Tibial artery (tissue), 4 donors: Measurements from ENCODE around the gene CCRL2.
"Not testable (repeated sequence)": the region's sequence is repeated elsewhere in the genome, so short reads cannot be mapped to it uniquely, and the experiment has no call there.

Experiments used
- DNase-seq, 2 donors: peaks; one replicate each; pipeline ENCODE4 v3.0.0-alpha.2; 2019
- H3K27ac ChIP-seq, 2 donors: fragments of 200-600 bp; sonication (generic) in 1 of 2; 1 replicate in 1 of 2; 2 replicates in 1 of 2; pipeline ENCODE4 v1.5.1; 2018 to 2019; ENCODE audit warnings: mild to moderate bottlenecking in 1 of 2
- H3K27me3 ChIP-seq, 2 donors: fragments of 200-600 bp; sonication (generic) in 1 of 2; one replicate each; pipeline versions ENCODE4 v1.5.1 to v1.6.0; 2016 to 2019
- H3K36me3 ChIP-seq, 3 donors: fragments of 200-600 bp; sonication (generic) in 2 of 3; one replicate each; pipeline ENCODE4 v1.5.1; 2016 to 2019; ENCODE audit warnings: mild to moderate bottlenecking in 2 of 3
- H3K4me1 ChIP-seq, 4 donors: fragments of 200-600 bp; sonication (generic) in 2 of 4; 1 replicate in 3 of 4; 2 replicates in 1 of 4; pipeline ENCODE4 v1.5.1; 2016 to 2019
- H3K4me3 ChIP-seq, 2 donors: fragments of 200-600 bp; sonication (generic) in 1 of 2; 1 replicate in 1 of 2; 2 replicates in 1 of 2; pipeline ENCODE4 v1.5.1; 2018 to 2019; ENCODE audit warnings: mild to moderate bottlenecking in 2 of 2
- H3K9me3 ChIP-seq, 3 donors: fragments of 200-600 bp; sonication (generic) in 1 of 3; one replicate each; pipeline ENCODE4 v1.5.1; 2016 to 2019
- intact Hi-C: fragments of 100-400 bp; cut with DNase I; formaldehyde crosslinking; loops from one replicate; pipeline ENCODE4 v1.15.0; 2023; ENCODE audit warnings: low total_unique reads
- TF ChIP-seq, protein P1 (sequence below), 2 experiments: fragments of 200-600 bp in 1 of 2; fragments of 450-650 bp in 1 of 2; IDR thresholded peaks; one replicate each; pipeline ENCODE4 v1.5.1; 2017 to 2019; ENCODE audit warnings: antibody characterized with exemption in 2 of 2, mild to moderate bottlenecking in 1 of 2, moderate library complexity in 1 of 2

The CCRL2 gene

DNA sequence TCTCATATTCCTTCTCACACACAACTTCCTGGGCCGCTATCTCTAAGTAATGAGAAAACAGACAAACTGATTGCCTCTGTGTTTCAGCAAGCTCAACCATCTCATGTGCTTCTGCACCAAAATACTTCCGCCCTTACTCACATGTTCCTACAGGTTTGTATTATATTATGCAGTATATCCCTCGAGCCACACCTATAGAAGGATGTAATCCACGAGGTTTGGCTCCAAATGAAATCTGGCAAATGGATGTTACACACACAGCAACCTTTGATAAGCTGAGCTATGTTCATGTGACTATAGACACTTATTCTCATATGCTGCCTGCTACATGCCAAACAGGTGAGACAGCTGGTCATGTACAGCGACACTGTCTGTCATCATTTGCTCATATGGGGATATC, 22.6 kb downstream of the CCRL2 start:
- no peaks in the 10 kb centered on the region for H3K36me3 ChIP-seq
- no peaks in the 10 kb centered on the region for H3K4me1 ChIP-seq
- no peak for DNase-seq
- no peaks in the 10 kb centered on the region for H3K9me3 ChIP-seq
- H3K4me3 ChIP-seq, result no peak overlapping the region
- intact Hi-C loops, result no loop called here
- no peak overlapping the region for H3K27ac ChIP-seq
- H3K27me3 ChIP-seq, result no peaks in the 10 kb centered on the region
- TF ChIP-seq, protein P1, sequence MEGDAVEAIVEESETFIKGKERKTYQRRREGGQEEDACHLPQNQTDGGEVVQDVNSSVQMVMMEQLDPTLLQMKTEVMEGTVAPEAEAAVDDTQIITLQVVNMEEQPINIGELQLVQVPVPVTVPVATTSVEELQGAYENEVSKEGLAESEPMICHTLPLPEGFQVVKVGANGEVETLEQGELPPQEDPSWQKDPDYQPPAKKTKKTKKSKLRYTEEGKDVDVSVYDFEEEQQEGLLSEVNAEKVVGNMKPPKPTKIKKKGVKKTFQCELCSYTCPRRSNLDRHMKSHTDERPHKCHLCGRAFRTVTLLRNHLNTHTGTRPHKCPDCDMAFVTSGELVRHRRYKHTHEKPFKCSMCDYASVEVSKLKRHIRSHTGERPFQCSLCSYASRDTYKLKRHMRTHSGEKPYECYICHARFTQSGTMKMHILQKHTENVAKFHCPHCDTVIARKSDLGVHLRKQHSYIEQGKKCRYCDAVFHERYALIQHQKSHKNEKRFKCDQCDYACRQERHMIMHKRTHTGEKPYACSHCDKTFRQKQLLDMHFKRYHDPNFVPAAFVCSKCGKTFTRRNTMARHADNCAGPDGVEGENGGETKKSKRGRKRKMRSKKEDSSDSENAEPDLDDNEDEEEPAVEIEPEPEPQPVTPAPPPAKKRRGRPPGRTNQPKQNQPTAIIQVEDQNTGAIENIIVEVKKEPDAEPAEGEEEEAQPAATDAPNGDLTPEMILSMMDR (IDR thresholded peaks at IDR 0.05), result no peak

DNA sequence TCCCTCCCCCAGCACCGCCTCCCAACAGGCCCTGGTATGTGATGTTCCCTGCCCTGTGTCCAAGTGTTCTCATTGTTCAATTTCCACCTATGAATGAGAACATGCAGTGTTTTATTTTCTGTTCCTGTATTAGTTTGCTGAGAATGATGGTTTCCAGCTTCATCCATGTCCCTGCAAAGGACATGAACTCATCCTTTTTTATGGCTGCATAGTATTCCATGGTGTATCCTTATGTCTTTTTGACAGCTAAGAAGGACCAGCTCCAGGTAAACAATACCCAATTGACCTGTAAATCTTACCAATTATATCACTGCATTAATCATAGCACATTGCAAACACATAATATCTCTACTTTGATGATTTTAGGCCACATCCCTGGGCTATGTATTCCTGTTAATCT, 23.8 kb downstream of the CCRL2 start:
- H3K27ac ChIP-seq, H3K9me3 ChIP-seq, DNase-seq, H3K27me3 ChIP-seq, H3K4me1 ChIP-seq, intact Hi-C loops, H3K4me3 ChIP-seq, H3K36me3 ChIP-seq: not testable (repeated sequence)

DNA sequence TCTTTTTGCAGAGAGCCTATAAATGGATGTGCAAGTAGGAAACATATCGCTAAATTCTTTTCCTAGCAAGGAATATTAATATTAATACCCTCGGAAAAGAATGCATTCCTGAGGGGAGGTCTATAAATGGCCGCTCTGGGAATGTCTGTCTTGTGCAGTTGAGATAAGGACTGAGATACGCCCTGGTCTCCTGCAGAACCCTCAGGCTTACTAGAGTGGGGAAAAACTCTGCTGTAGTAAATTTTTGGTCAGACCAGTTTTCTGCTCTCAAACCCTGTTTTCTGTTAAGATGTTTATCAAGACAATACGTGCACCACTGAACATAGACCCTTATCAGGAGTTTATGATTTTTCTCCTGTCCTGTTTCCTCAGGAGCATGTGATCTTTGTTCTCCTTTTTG, 24.8 kb downstream of the CCRL2 start:
- H3K36me3 ChIP-seq, intact Hi-C loops, DNase-seq, H3K27me3 ChIP-seq, H3K27ac ChIP-seq, H3K9me3 ChIP-seq, H3K4me3 ChIP-seq, H3K4me1 ChIP-seq: not testable (repeated sequence)

DNA sequence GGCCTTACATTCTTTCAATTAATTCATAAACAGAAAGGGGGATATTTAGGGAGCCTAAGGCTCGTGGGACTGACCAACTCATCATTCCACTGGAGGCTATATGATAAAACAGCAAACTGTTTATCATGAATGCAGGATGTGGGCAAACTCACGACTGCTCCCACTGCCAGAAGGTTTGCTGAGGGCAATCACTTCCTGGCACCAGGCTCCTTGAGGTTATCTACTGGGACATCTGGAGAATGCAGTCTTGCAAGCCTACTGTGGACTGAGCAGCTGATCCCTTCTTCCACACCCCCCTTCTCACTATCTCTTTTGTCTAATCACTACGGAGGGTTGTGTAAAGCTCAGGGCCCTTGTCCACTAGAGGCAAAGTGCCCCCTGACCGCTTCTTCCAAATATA, 26.1 kb downstream of the CCRL2 start:
- DNase-seq, H3K9me3 ChIP-seq, intact Hi-C loops, H3K4me3 ChIP-seq, H3K27ac ChIP-seq, H3K27me3 ChIP-seq, H3K36me3 ChIP-seq, H3K4me1 ChIP-seq: not testable (repeated sequence)

DNA sequence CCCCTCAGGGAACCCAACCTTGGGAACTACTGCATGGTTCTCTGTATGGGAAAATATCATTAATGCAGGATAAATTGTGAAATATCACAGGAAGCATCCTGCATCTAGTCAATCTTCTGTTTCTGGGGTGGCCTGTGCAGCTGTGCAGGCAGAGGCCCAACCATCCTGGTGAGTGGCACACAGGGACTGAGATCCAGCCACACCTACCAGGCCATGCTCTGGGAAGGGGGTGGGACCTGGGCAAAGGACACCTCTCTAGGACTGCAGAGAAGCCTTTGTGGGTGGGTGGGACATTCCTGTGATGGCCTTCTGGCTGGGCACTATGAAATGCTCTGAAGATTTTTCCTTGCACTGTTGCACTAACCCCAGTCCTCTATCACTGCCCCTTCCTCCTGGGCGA, 26.8 kb downstream of the CCRL2 start:
- Histone ChIP-seq H3K4me1 (no peaks in the 10 kb centered on the region), H3K27me3 (no peaks in the 10 kb centered on the region), H3K27ac (no peak overlapping the region), H3K36me3 (no peaks in the 10 kb centered on the region), H3K9me3 (no peaks in the 10 kb centered on the region), H3K4me3 (no peak overlapping the region)
- intact Hi-C loops, result no loop called here
- DNase-seq, result no peak
- TF ChIP-seq, protein P1 (IDR thresholded peaks at IDR 0.05), result no peak

DNA sequence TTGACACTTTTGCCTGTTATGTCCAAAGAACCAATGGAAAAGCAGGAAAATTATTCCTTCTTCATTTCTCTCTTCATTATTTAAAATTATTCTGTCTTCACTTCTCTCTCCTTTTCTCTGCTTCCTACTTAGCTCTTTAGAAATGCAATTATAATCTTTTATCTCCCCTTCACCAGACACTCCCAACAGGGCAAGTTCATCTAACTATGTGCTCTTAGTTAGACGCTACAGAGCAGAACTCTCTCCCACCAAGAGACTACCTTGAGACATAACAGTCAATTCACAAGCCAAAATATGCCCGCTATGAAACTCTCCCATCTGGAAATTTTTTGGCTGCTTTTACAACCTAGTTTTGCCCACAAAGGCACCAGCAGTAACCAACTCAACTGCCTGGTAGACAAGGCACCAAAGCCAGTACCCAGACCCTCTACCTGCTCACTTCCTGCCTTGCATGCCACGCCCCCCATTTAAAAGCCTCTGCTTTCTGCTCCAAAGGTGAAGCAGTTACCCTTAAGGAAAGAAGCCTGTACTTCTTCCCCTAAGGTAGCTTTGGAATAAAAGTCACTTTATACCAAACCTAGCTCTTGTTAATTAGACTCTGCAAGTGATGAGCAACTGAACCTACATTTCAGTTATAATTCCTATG, 28.1 kb downstream of the CCRL2 start:
- TF ChIP-seq, protein P1 (IDR thresholded peaks at IDR 0.05), result no peak
- no peaks in the 10 kb centered on the region for H3K36me3 ChIP-seq
- H3K27me3 ChIP-seq, result no peaks in the 10 kb centered on the region
- H3K4me1 ChIP-seq, result no peaks in the 10 kb centered on the region
- H3K4me3 ChIP-seq, result no peak overlapping the region
- no peak overlapping the region for H3K27ac ChIP-seq
- intact Hi-C loops, result no loop called here
- DNase-seq, result no peak
- H3K9me3 ChIP-seq, result no peaks in the 10 kb centered on the region

DNA sequence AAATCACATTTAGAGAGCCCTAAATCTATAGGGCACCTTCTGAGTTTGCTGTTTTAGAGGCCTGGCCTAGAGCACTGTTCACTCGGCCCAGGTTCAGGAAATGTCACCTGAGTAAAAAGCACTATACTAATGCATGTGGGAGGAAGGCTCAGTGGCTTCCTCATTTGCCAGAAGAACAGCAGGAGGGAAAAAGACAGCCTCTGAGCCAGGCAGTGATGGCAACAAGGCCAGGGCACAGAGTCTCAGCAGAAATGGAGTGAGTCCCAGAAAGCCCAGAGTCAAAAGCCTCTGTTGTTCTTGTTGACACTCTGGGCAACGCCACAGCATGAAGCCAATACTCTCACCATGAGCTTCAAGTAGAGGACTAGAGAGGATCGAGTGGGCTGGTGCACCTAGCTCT, 31.8 kb downstream of the CCRL2 start:
- no peak overlapping the region for H3K4me3 ChIP-seq
- no peaks in the 10 kb centered on the region for H3K9me3 ChIP-seq
- H3K36me3 ChIP-seq, result no peaks in the 10 kb centered on the region
- no peak overlapping the region for H3K27ac ChIP-seq
- no peaks in the 10 kb centered on the region for H3K27me3 ChIP-seq
- intact Hi-C loops, result no loop called here
- H3K4me1 ChIP-seq, result peaks cover 0 to 5% (median 0%) of the 10 kb centered on the region in 4 donors
- TF ChIP-seq, protein P1 (IDR thresholded peaks at IDR 0.05), result no peak
- DNase-seq, result no peak
